Mesothelial cell of epicardium (in vitro differentiated cells): ENCODE data around the gene KCNMA1. TPM values are rescaled to one million over a fixed set of nuclear protein-coding genes. Genes with fewer than 3 reads are reported as not detected.

Source experiments
- DNase-seq, 2 experiments: peaks; one replicate each; pipeline ENCODE4 v3.0.0; 2021; ENCODE audit warnings: low spot score in 2 of 2; ENCODE audit not compliant: unreplicated experiment in 2 of 2
- H3K27ac Mint-ChIP-seq: 2 replicates; pipeline ENCODE4 v1.8.0; 2021; ENCODE audit warnings: mixed read lengths
- H3K27me3 Mint-ChIP-seq: 2 replicates; pipeline ENCODE4 v1.8.0; 2021; ENCODE audit warnings: low read depth, mixed read lengths
- H3K36me3 Mint-ChIP-seq: 2 replicates; pipeline ENCODE4 v1.8.0; 2021; ENCODE audit warnings: mixed read lengths
- H3K4me1 Mint-ChIP-seq: 2 replicates; pipeline ENCODE4 v1.8.0; 2021; ENCODE audit warnings: mixed read lengths
- H3K4me3 Mint-ChIP-seq: 2 replicates; pipeline ENCODE4 v1.8.0; 2021; ENCODE audit warnings: mild to moderate bottlenecking, moderate library complexity, mixed read lengths
- H3K9me3 Mint-ChIP-seq: 2 replicates; pipeline ENCODE4 v1.8.0; 2021; ENCODE audit warnings: mixed read lengths
- total RNA-seq: library from RNA; stranded (reverse); gene quantifications from 3 replicates; pipeline ENCODE4 v1.2.1, GENCODE V29; 2021
- TF ChIP-seq, protein P1 (sequence below): fragments of 200-600 bp; sonication (generic); IDR thresholded peaks from one replicate; pipeline ENCODE4 v1.5.0; 2021; ENCODE audit warnings: antibody characterized with exemption; ENCODE audit not compliant: unreplicated experiment

Gene KCNMA1
- total RNA-seq, 1 donor from 2014 or later = 44.0 TPM

DNA sequence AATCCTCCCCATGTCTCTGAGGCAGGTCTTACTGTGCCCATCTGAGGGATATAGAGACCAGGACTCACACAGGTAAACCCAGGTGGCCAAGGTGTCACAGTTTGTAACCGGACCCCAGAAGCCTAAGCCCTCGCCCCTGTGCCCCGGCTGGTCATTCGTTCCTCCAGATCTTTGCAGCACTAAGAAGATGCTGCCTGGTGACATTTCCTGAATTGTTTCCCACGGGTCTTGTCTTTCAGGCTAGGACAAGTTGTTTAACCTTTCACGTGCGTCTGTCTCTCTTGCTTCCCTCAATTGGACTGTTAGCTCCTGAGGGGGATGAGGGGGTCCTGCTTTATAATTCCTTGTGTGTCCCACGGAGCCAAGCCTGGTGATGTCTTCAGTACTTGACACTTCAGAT is 158.0 kb downstream of the KCNMA1 start:
- Mint-ChIP-seq H3K4me3 (no peak overlapping the region), H3K27ac (no peak overlapping the region), H3K9me3 (no peaks in the 10 kb centered on the region), H3K27me3 (no peaks in the 10 kb centered on the region), H3K4me1 (peaks cover 41% of the 10 kb centered on the region), H3K36me3 (no peaks in the 10 kb centered on the region)
- TF ChIP-seq, protein P1, sequence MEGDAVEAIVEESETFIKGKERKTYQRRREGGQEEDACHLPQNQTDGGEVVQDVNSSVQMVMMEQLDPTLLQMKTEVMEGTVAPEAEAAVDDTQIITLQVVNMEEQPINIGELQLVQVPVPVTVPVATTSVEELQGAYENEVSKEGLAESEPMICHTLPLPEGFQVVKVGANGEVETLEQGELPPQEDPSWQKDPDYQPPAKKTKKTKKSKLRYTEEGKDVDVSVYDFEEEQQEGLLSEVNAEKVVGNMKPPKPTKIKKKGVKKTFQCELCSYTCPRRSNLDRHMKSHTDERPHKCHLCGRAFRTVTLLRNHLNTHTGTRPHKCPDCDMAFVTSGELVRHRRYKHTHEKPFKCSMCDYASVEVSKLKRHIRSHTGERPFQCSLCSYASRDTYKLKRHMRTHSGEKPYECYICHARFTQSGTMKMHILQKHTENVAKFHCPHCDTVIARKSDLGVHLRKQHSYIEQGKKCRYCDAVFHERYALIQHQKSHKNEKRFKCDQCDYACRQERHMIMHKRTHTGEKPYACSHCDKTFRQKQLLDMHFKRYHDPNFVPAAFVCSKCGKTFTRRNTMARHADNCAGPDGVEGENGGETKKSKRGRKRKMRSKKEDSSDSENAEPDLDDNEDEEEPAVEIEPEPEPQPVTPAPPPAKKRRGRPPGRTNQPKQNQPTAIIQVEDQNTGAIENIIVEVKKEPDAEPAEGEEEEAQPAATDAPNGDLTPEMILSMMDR = no peak
- no peak for DNase-seq

GRCh38 chr10:77478962-77479359 is 158.6 kb downstream of the KCNMA1 start:
- TF ChIP-seq, protein P1 = no peak
- peaks cover 41% of the 10 kb centered on the region for H3K4me1 Mint-ChIP-seq
- H3K27me3 Mint-ChIP-seq = no peaks in the 10 kb centered on the region
- H3K4me3 Mint-ChIP-seq = no peak overlapping the region
- no peaks in the 10 kb centered on the region for H3K9me3 Mint-ChIP-seq
- no peak for DNase-seq
- no peaks in the 10 kb centered on the region for H3K36me3 Mint-ChIP-seq
- no peak overlapping the region for H3K27ac Mint-ChIP-seq

GRCh38 chr10:77478247-77478961 is 159.2 kb downstream of the KCNMA1 start:
- Mint-ChIP-seq H3K27ac (no peak overlapping the region), H3K4me1 (peaks cover 39% of the 10 kb centered on the region), H3K4me3 (no peak overlapping the region), H3K36me3 (no peaks in the 10 kb centered on the region), H3K9me3 (no peaks in the 10 kb centered on the region), H3K27me3 (no peaks in the 10 kb centered on the region)
- TF ChIP-seq, protein P1 = no peak
- DNase-seq = no peak

DNA sequence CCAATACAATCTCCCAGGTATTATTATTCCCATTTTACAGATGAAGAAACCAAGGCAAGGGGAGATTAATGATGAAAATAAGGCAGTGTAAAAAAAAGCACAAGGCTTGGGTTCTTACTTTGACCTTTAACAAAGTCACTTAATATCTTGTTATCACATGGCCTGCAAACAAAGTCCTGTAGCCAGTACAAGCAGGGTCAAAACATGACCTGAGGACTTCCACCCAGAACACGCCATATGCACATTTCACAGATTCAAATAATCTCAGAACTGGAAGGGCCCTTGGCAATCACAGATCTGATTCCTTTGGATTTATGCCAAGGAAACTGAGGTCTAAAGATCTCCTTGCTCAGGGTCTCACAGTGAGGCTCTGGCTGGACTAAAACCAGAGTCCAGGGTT is 162.1 kb downstream of the KCNMA1 start:
- TF ChIP-seq, protein P1 = no peak
- Mint-ChIP-seq H3K4me3 (no peak overlapping the region), H3K9me3 (no peaks in the 10 kb centered on the region), H3K27me3 (no peaks in the 10 kb centered on the region), H3K27ac (no peak overlapping the region), H3K36me3 (no peaks in the 10 kb centered on the region), H3K4me1 (peaks cover 32% of the 10 kb centered on the region)
- DNase-seq = no peak

- H3K36me3 Mint-ChIP-seq = no peaks in the 10 kb centered on the region
- no peaks in the 10 kb centered on the region for H3K27me3 Mint-ChIP-seq
- peaks cover 27% of the 10 kb centered on the region for H3K4me1 Mint-ChIP-seq
- H3K4me3 Mint-ChIP-seq = no peak overlapping the region
- H3K9me3 Mint-ChIP-seq = no peaks in the 10 kb centered on the region
- TF ChIP-seq, protein P1 = no peak
- DNase-seq = no peak
- no peak overlapping the region for H3K27ac Mint-ChIP-seq
Measured at GRCh38 chr10:77474939-77475338, 162.7 kb downstream of the KCNMA1 start.
